SK-N-MC (cell line): ENCODE data around the gene ZCCHC14.

Experiments
- DNase-seq: peaks from one replicate; pipeline ENCODE4 v3.0.0-alpha.2; 2011; ENCODE audit warnings: low read depth, low spot score
- H3K27ac ChIP-seq: fragments of 200-600 bp; sonication (generic); 2 replicates; pipeline ENCODE4 v1.5.1; 2016; ENCODE audit warnings: mixed run types
- H3K36me3 ChIP-seq: fragments of 200-600 bp; sonication (generic); 2 replicates; pipeline ENCODE4 v1.6.1; 2017; ENCODE audit warnings: antibody characterized with exemption, low read length, mixed read lengths; ENCODE audit not compliant: insufficient read depth
- H3K4me3 ChIP-seq: fragments of 200-600 bp; sonication (generic); 2 replicates; pipeline ENCODE4 v1.5.1; 2016
- H3K9ac ChIP-seq: fragments of 200-600 bp; sonication (generic); 2 replicates; pipeline ENCODE4 v1.8.0; 2017; ENCODE audit warnings: mixed run types, mixed read lengths; ENCODE audit not compliant: insufficient read length
- H3K9me3 ChIP-seq: fragments of 200-600 bp; sonication (generic); 2 replicates; pipeline ENCODE4 v1.6.1; 2017; ENCODE audit warnings: low read depth, mild to moderate bottlenecking, antibody characterized with exemption, low read length, moderate library complexity, mixed read lengths
- EZH2 ChIP-seq: fragments of 200-600 bp; sonication (generic); IDR thresholded peaks from one replicate; pipeline ENCODE4 v1.6.1; 2017; ENCODE audit warnings: antibody characterized with exemption
- FOXP2 ChIP-seq: optimal IDR thresholded peaks from 2 replicates; pipeline ENCODE3; 2011; ENCODE audit warnings: mild to moderate bottlenecking, moderate library complexity; ENCODE audit not compliant: insufficient read depth; ENCODE audit errors: extremely low read length, control extremely low read depth
- POLR2AphosphoS5 ChIP-seq: IDR thresholded peaks from 2 replicates; pipeline ENCODE4 v1.6.1; 2012; ENCODE audit warnings: mild to moderate bottlenecking, low read depth, low read length, borderline replicate concordance

The ZCCHC14 gene

GRCh38 chr16:87458424-87458915, 34.4 kb downstream of the ZCCHC14 start:
- no peak for DNase-seq
- Histone ChIP-seq H3K9ac (no peak overlapping the region), H3K36me3 (no peaks in the 10 kb centered on the region), H3K9me3 (no peaks in the 10 kb centered on the region), H3K4me3 (no peak overlapping the region), H3K27ac (no peak overlapping the region)
- TF ChIP-seq POLR2AphosphoS5, result no peak

- DNase-seq, result no peak
- no peak overlapping the region for H3K27ac ChIP-seq
- TF ChIP-seq FOXP2 (no peak), POLR2AphosphoS5 (no peak), EZH2 (no peak)
- no peak overlapping the region for H3K9ac ChIP-seq
- no peaks in the 10 kb centered on the region for H3K36me3 ChIP-seq
- no peaks in the 10 kb centered on the region for H3K9me3 ChIP-seq
- H3K4me3 ChIP-seq, result no peak overlapping the region
Observed at GRCh38 chr16:87457709-87458423, 35.0 kb downstream of the ZCCHC14 start.

GRCh38 chr16:87457061-87457611, 35.7 kb downstream of the ZCCHC14 start:
- Histone ChIP-seq H3K9me3 (no peaks in the 10 kb centered on the region), H3K27ac (no peak overlapping the region), H3K9ac (no peak overlapping the region), H3K36me3 (no peaks in the 10 kb centered on the region), H3K4me3 (no peak overlapping the region)
- TF ChIP-seq POLR2AphosphoS5, result no peak
- DNase-seq, result no peak

GRCh38 chr16:87454391-87454790, 38.4 kb downstream of the ZCCHC14 start:
- Histone ChIP-seq H3K27ac (no peak overlapping the region), H3K9ac (no peak overlapping the region), H3K36me3 (no peaks in the 10 kb centered on the region), H3K9me3 (no peaks in the 10 kb centered on the region), H3K4me3 (no peak overlapping the region)
- no peak for TF ChIP-seq EZH2
- no peak for TF ChIP-seq FOXP2
- no peak for DNase-seq

- H3K9me3 ChIP-seq, result no peaks in the 10 kb centered on the region
- H3K9ac ChIP-seq, result no peak overlapping the region
- H3K27ac ChIP-seq, result no peak overlapping the region
- DNase-seq, result no peak
- TF ChIP-seq EZH2 (no peak), POLR2AphosphoS5 (no peak), FOXP2 (no peak)
- H3K36me3 ChIP-seq, result no peaks in the 10 kb centered on the region; the same call in 1 of the 2 replicates
- H3K4me3 ChIP-seq, result no peak overlapping the region
Observed at GRCh38 chr16:87453326-87453725, 39.5 kb downstream of the ZCCHC14 start.

- H3K4me3 ChIP-seq, result no peak overlapping the region
- no peak for TF ChIP-seq EZH2
- TF ChIP-seq POLR2AphosphoS5, result no peak
- no peak for TF ChIP-seq FOXP2
- no peaks in the 10 kb centered on the region for H3K9me3 ChIP-seq
- H3K36me3 ChIP-seq, result no peaks in the 10 kb centered on the region; the same call in 1 of the 2 replicates
- H3K9ac ChIP-seq, result no peak overlapping the region
- no peak for DNase-seq
- H3K27ac ChIP-seq, result no peak overlapping the region
Observed at GRCh38 chr16:87451563-87452210, 41.1 kb downstream of the ZCCHC14 start.

- Histone ChIP-seq H3K9ac (no peak overlapping the region), H3K9me3 (no peaks in the 10 kb centered on the region), H3K36me3 (peaks cover 3% of the 10 kb centered on the region; the same call in 1 of the 2 replicates), H3K4me3 (no peak overlapping the region), H3K27ac (no peak overlapping the region)
- no peak for DNase-seq
- TF ChIP-seq FOXP2 (no peak), EZH2 (no peak), POLR2AphosphoS5 (no peak)
Observed at GRCh38 chr16:87448866-87449265, 44.0 kb downstream of the ZCCHC14 start.

- no peak for TF ChIP-seq FOXP2
- no peak for TF ChIP-seq POLR2AphosphoS5
- TF ChIP-seq EZH2, result no peak
Observed at GRCh38 chr16:87447323-87447722, 45.5 kb downstream of the ZCCHC14 start.

GRCh38 chr16:87446479-87446878, 46.3 kb downstream of the ZCCHC14 start:
- H3K9me3 ChIP-seq, result no peaks in the 10 kb centered on the region
- no peak for DNase-seq
- no peak overlapping the region for H3K9ac ChIP-seq
- no peak overlapping the region for H3K27ac ChIP-seq
- H3K36me3 ChIP-seq, result peaks cover 3% of the 10 kb centered on the region; the same call in 1 of the 2 replicates
- TF ChIP-seq POLR2AphosphoS5, result no peak
- TF ChIP-seq EZH2, result no peak
- no peak for TF ChIP-seq FOXP2
- H3K4me3 ChIP-seq, result no peak overlapping the region

More at GRCh38 chr16:87447323-87447722, 45.5 kb downstream of the ZCCHC14 start:
- H3K9ac ChIP-seq, result no peak overlapping the region
- H3K36me3 ChIP-seq, result peaks cover 3% of the 10 kb centered on the region; the same call in 1 of the 2 replicates
- no peaks in the 10 kb centered on the region for H3K9me3 ChIP-seq
- DNase-seq, result no peak
- H3K4me3 ChIP-seq, result no peak overlapping the region
- no peak overlapping the region for H3K27ac ChIP-seq
